Stomach (tissue), 9 donors: ENCODE results near the gene SNX15. TPM values are rescaled to one million over a fixed set of nuclear protein-coding genes. Genes with fewer than 3 reads are reported as not detected.

Experiments
- DNase-seq, 2 donors: peaks; one replicate each; pipeline versions ENCODE4 v3.0.0 to v3.0.0-alpha.2; 2013 to 2019
- H3K27ac ChIP-seq, 5 donors: fragments of 200-600 bp in 4 of 5; sonication (generic) in 4 of 5; one replicate each; pipeline ENCODE4 v1.5.1; 2013 to 2019; ENCODE audit warnings: mild to moderate bottlenecking in 1 of 5, moderate library complexity in 1 of 5
- H3K27me3 ChIP-seq, 3 donors: fragments of 200-600 bp; sonication (generic); one replicate each; pipeline ENCODE4 v1.5.1; 2017 to 2019; ENCODE audit warnings: mixed run types in 1 of 3
- H3K36me3 ChIP-seq, 4 donors: fragments of 200-600 bp; sonication (generic); 1 replicate in 3 of 4; 2 replicates in 1 of 4; pipeline ENCODE4 v1.5.1; 2016 to 2019
- H3K4me1 ChIP-seq, 4 donors: fragments of 200-600 bp; sonication (generic); one replicate each; pipeline ENCODE4 v1.5.1; 2016 to 2019
- H3K4me3 ChIP-seq, 4 donors: fragments of 200-600 bp; sonication (generic) in 3 of 4; one replicate each; pipeline ENCODE4 v1.5.1; 2016 to 2019; ENCODE audit warnings: mild to moderate bottlenecking in 1 of 4
- H3K9me3 ChIP-seq, 4 donors: fragments of 200-600 bp; sonication (generic); one replicate each; pipeline ENCODE4 v1.5.1; 2016 to 2019
- CTCF ChIP-seq, 7 experiments: fragments of 450-650 bp in 4 of 7; fragments of 200-600 bp in 3 of 7; sonication (generic) in 3 of 7; IDR thresholded peaks; one replicate each; pipeline ENCODE4 v1.5.1; 2016 to 2019; ENCODE audit warnings: antibody characterized with exemption in 7 of 7, control low read depth in 2 of 7, mild to moderate bottlenecking in 1 of 7
- EP300 ChIP-seq: sonication (generic); formaldehyde crosslinking; IDR thresholded peaks from one replicate; pipeline ENCODE4 v1.6.1; 2017; ENCODE audit warnings: antibody characterized with exemption
- POLR2A ChIP-seq, 4 donors: fragments of 450-650 bp; IDR thresholded peaks; one replicate each; pipeline ENCODE4 v1.6.1; 2016; ENCODE audit warnings: antibody characterized with exemption in 4 of 4, control low read depth in 2 of 4, mild to moderate bottlenecking in 1 of 4, moderate library complexity in 1 of 4
- POLR2AphosphoS5 ChIP-seq, 3 donors: sonication (generic); formaldehyde crosslinking; IDR thresholded peaks; one replicate each; pipeline ENCODE4 v1.6.1; 2016; ENCODE audit warnings: antibody characterized with exemption in 3 of 3
- WGBS, 5 donors: extraction: QIAGEN DNeasy Blood & Tissue Kit in 3 of 5; methylation state at CpG; one replicate each; pipeline versions ENCODE4 v1.1.5 to v1.1.7; 2013 to 2018; 5-methylcytosine and 5-hydroxymethylcytosine counted together
- intact Hi-C: fragments of 100-400 bp; cut with DNase I; formaldehyde crosslinking; loops from one replicate; pipeline ENCODE4 v1.15.1; 2023; ENCODE audit warnings: low total_unique reads
- polyA plus RNA-seq, 3 donors: library from polyadenylated mRNA; stranded (reverse); fragments of 200-250 nt; gene quantifications; one replicate each; pipeline ENCODE4 v1.2.3, GENCODE V29; 2013
- total RNA-seq, 5 donors: library from RNA; depleted of rRNA; stranded (reverse); fragments of >200 nt; gene quantifications; one replicate each; pipeline versions ENCODE4 v1.1.0 to v1.2.3, GENCODE V29; 2014 to 2016
- donor health status: healthy with polysubstance abuse.
- donor health status: Bipolar disorder and iron deficiency.
- donor health status: healthy.

The SNX15 gene
- total and polyA plus RNA-seq, 8 donors, result 4.2 to 45.8 (median 19.0) TPM

- Histone ChIP-seq H3K27me3 (no peaks in the 10 kb centered on the region), H3K4me3 (no peak overlapping the region), H3K9me3 (no peaks in the 10 kb centered on the region), H3K36me3 (no peaks in the 10 kb centered on the region), H3K27ac (no peak overlapping the region), H3K4me1 (no peaks in the 10 kb centered on the region)
- no peak for DNase-seq
- TF ChIP-seq CTCF (IDR thresholded peaks at IDR 0.05) (no peak), POLR2AphosphoS5 (IDR thresholded peaks at IDR 0.05) (no peak), POLR2A (IDR thresholded peaks at IDR 0.05) (no peak), EP300 (no peak)
- intact Hi-C loops, result no loop called here
- WGBS, 5 donors, result 55 to 68% (median 64%) methylated on average over 4 of the region's 4 CpGs
These were observed 44.8 kb downstream of the SNX15 start for GRCh38 chr11:65071907-65072630.

- no peaks in the 10 kb centered on the region for H3K4me1 ChIP-seq
- no peak overlapping the region for H3K27ac ChIP-seq
- no peaks in the 10 kb centered on the region for H3K27me3 ChIP-seq
- DNase-seq, result no peak
- WGBS, 5 donors, result 12 to 59% (median 39%) methylated on average over 1 of the region's 1 CpG
- TF ChIP-seq POLR2AphosphoS5 (IDR thresholded peaks at IDR 0.05), result no peak
- TF ChIP-seq EP300, result no peak
- no peak for TF ChIP-seq POLR2A (IDR thresholded peaks at IDR 0.05)
- no peak for TF ChIP-seq CTCF (IDR thresholded peaks at IDR 0.05)
- no peaks in the 10 kb centered on the region for H3K9me3 ChIP-seq
- no peak overlapping the region for H3K4me3 ChIP-seq
- intact Hi-C loops, result no loop called here
- H3K36me3 ChIP-seq, result no peaks in the 10 kb centered on the region
These were observed 45.4 kb downstream of the SNX15 start for GRCh38 chr11:65072631-65072966.

- Histone ChIP-seq H3K9me3 (no peaks in the 10 kb centered on the region), H3K27me3 (no peaks in the 10 kb centered on the region), H3K4me3 (no peak overlapping the region), H3K36me3 (peaks cover 0 to 6% (median 0%) of the 10 kb centered on the region in 4 donors), H3K27ac (no peak overlapping the region), H3K4me1 (peaks cover 0 to 7% (median 0%) of the 10 kb centered on the region in 4 donors)
- 81 to 93% (median 88%) methylated on average over 4 of the region's 4 CpGs for WGBS, 5 donors
- no peak for TF ChIP-seq EP300
- no peak for TF ChIP-seq POLR2A (IDR thresholded peaks at IDR 0.05)
- TF ChIP-seq POLR2AphosphoS5 (IDR thresholded peaks at IDR 0.05), result no peak
- TF ChIP-seq CTCF (IDR thresholded peaks at IDR 0.05), result no peak
- no peak for DNase-seq
- intact Hi-C loops, result no loop called here
These were observed 50.2 kb downstream of the SNX15 start for GRCh38 chr11:65077451-65077850.

GRCh38 chr11:65078151-65078550 lies 50.9 kb downstream of the SNX15 start:
- H3K4me1 ChIP-seq, result peaks cover 0 to 14% (median under 1%) of the 10 kb centered on the region in 4 donors
- no peaks in the 10 kb centered on the region for H3K27me3 ChIP-seq
- intact Hi-C loops, result no loop called here
- peak; percentile 82 to 83 for DNase-seq
- WGBS, 5 donors, result 30 to 55% (median 41%) methylated on average over 3 of the region's 3 CpGs
- no peak overlapping the region for H3K27ac ChIP-seq
- H3K36me3 ChIP-seq, result peaks cover 0 to 6% (median 0%) of the 10 kb centered on the region in 4 donors
- TF ChIP-seq CTCF (IDR thresholded peaks at IDR 0.05) (peak in 6 of 7 experiments; percentile 44 to 84 (median 77)), POLR2AphosphoS5 (IDR thresholded peaks at IDR 0.05) (no peak)
- H3K4me3 ChIP-seq, result no peak overlapping the region
- no peaks in the 10 kb centered on the region for H3K9me3 ChIP-seq
